SK-N-MC (cell line): ENCODE measurements around the gene TRMT10C.
"Not testable (repeated sequence)": the region's sequence is repeated elsewhere in the genome, so short reads cannot be mapped to it uniquely, and the experiment has no call there.

Experiments
- EZH2 ChIP-seq: fragments of 200-600 bp; sonication (generic); IDR thresholded peaks from one replicate; pipeline ENCODE4 v1.6.1; 2017; ENCODE audit warnings: antibody characterized with exemption
- FOXP2 ChIP-seq: optimal IDR thresholded peaks from 2 replicates; pipeline ENCODE3; 2011; ENCODE audit warnings: mild to moderate bottlenecking, moderate library complexity; ENCODE audit not compliant: insufficient read depth; ENCODE audit errors: extremely low read length, control extremely low read depth
- POLR2AphosphoS5 ChIP-seq: IDR thresholded peaks from 2 replicates; pipeline ENCODE4 v1.6.1; 2012; ENCODE audit warnings: mild to moderate bottlenecking, low read depth, low read length, borderline replicate concordance

DNA sequence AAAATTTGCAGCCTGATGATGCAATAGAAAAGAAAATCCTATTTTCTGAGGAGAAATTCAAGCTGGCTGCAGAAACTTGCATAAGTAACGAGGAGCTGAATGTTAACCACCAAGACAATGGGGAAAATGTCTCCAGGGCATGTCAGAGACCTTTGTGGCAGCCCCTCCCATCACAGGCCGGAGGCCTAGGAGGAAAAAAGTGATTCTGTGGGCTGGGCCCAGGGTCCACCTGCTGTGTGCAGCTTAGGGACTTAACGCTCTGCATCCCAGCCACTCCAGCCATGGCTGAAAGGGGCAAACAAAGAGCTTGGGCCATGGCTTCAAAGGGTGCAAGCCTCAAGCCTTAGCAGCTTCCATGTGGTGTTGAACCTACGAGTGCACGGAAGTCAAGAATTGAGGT lies 8.3 kb upstream of the TRMT10C start:
- TF ChIP-seq POLR2AphosphoS5, EZH2, FOXP2: not testable (repeated sequence)
